GM19467 (cell line): ENCODE results near the gene GNB1L.
"Not testable (repeated sequence)": the region's sequence is repeated elsewhere in the genome, so short reads cannot be mapped to it uniquely, and the experiment has no call there.

Experiments used
- ATAC-seq: cut with Tn5 transposase; IDR thresholded peaks from one replicate; pipeline ENCODE4 v1.9.1; 2021; ENCODE audit warnings: mild to moderate bottlenecking, moderate library complexity; ENCODE audit not compliant: unreplicated experiment

GNB1L gene

DNA sequence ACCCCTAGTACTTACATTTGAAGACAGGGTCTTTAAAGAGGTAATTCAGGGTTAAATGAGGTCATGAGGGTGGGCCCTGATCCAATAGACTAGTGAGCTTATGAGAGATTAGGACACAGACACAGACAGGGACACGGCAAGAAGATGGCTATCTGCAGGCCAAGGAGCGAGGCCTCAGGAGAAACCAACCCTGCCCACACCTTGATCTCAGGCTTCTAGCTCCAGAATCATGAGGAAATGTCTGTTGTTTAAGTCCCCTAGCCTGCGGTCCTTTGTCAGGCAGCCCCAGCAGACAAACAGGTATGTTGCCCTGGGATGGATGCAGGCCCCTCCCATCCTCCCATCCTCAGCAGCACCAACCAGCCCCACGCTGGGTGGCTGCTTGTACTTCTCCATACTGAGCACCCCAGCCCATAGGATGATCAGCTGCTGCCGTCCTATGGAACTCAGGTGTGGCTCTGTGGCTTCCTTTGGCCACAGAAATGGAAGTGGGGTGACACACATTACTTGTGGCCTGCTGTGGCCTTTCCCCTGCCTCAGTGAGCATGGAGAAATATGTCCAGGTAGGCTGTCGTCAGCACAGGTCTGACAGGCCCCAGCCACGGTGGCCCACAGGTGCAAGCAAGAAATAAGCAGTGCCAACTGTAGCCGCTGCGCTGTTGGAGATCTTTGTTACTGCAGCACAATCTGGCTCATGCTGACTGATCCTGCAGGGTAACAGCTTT lies 7.9 kb downstream of the GNB1L start:
- ATAC-seq, result no peak

GRCh38 chr22:19845054-19845722 lies 9.5 kb downstream of the GNB1L start:
- ATAC-seq, result no peak

DNA sequence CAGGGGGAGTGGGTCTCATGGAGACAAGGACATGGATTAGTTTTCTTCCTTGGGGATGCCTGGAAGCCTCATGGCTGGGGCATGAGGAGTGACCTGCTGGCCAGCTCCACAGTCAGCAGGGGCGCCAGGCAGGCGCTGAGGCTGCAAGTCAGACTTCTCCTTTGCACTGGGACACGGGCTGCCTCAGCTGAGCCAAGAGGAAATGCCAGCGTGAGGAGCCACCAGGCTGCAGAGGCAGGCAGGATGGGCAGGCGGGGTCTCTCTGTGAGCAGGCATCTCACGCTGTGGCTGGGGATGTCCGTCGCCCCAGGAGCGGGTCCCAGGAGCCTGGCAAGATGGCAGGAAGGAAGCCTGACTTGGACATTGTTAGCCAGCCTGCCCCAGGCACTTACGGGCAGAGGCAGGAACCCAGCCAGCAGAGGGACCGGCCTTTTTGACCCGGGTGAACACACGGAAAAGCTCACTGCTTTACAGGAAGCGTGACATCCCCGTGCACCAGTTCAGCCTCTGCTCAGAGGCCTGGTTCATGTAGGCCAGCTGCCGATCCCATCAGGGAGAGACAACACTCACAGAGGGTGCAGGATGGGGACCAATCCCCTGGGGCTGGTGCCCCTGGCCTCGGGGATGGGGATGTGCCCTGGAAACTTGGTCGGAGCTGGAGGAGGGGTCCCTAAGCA lies 10.2 kb downstream of the GNB1L start:
- no peak for ATAC-seq

DNA sequence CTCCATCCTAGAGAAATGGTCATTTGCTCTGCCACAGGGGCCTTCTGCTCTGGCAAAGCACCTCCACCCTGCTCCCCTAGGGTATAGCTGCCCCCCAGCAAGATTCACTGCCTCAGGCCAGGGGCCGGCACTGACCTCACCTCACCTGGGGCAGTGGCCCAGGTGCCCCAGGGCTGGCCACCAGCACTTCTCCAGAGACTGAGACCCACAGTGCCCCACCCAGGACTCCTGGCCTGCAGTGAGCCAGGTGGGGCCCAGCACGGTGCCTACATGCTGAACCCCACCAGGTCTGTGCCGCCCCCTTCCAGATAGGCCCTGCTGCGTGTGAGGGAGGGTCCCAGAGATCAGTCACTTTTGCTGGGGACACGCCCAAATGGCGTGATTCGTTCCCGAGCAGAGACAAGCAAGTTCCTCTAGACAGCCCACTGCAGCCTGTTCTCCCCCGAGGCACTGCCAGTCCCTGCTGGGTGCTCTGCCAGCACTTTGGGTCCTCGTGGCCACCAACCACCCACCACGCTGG lies 10.8 kb downstream of the GNB1L start:
- no peak for ATAC-seq

DNA sequence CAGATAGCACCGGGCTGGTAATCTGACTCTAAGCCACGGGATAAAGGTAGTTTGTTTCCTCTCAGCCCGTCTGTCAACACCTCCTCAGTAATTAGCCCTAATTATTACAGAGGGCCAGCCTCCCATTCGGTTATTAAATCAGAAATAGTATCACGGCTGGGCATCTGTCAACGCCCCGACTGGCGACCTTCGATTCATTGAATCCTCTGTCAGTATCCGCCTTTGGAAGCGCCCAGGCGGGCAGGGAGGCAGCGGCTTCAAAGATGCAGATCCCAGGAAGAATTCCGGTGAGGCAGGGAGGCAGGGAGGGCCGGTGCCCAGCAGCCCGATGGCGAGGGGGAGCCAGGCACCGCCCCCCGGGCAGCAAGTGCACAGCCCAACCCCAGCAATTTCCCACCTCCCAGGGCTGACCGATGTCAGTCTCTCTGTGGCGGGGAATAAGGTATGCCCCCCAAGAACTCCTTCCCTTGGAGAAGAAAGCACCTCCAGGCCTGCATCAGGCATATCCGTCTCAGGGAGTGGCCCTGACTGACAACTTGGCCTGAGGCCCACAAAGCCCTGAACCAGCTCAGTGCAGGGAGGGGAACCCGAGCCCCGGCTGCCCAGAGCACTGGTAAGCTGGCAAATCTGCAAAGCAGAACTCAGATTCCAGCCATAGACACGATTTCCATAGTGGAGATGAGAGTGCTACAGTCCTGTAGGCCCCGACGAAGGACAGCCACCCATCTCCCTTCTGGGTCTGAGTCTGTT lies 11.4 kb downstream of the GNB1L start:
- no peak for ATAC-seq

GRCh38 chr22:19842393-19843106 lies 12.1 kb downstream of the GNB1L start:
- ATAC-seq, result no peak

DNA sequence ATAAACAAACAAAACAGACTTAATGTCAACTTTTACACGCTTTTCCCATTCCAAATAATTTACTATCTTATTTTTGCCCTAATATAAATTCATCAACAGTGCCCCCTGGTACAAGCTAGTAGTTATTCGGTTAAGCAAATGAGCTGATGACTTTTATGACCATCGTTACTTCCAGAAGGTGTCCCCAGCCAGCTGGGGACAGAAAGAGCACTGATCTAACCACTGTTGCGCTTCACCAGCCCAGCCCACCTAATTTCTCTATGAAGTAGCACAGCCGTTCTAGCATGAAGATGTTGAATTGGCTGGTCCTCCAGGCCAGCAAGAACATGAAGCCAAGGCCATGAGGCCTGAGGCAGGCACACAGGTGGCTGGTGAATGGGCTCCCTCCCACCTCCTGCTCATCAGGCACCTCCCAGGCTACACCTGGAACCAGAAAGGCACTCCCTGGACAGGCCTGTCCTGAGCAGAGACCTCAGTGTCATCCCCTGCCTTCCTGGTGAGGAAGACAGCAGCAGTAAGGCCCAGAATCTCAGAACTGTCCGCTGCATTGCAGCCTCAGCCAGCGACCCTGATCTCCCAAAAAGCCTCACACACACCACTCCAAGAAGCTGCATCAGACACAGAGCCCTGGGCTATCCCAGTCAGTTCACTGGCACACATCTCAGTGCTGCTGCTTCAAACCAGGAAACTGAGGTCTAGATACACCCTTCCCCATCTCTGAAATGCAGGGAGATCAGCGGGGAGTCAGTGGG lies 12.9 kb downstream of the GNB1L start:
- no peak for ATAC-seq

DNA sequence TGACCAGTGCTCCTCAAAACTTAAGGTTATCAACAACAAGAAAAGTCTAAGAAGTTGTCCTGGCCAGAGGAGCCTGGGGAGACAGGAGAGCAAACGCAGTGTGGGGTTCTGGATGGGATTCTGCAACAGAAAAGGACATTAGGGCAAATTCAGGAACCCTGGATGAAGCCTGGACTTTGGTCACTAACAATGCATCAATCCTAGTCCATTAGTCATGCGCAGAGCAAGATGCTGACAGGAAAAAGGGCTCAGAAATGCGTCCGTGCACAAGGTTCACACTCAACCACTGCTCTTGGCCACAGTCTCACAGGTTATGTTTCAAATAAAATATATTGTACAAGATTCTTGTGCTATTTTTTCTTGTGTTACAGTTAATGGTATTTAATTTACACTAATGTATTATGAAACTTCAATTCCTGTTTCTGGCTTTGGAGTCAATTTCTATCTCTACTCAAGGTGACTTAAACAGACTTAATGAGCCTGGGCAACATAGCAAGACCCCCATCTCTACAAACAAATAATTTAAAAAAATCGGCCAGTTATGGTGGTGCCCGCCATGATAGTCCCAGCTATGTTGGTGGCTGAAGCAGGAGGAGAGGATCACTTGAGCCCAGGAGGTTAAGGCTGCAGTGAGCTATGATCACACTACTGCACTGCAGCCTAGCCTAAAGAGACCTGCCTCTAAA lies 13.6 kb downstream of the GNB1L start:
- no peak for ATAC-seq

DNA sequence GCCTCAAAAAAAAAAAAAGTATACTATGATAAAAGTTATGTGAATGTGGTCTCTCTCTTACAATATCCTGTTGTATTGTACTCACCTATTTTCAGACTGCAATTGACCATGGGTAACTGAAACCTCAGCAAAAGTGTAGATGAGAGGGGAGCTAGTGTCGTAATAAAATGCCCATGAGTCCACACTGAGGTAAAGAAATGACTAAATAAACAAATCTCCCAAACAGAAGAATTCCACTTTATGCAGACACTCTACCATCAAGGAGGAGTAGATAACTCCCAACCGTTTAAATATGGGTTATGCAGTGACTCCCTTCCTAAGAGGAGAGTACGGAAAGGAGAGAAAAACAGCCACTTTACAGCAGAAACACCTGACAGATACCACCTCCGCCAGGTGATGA lies 14.6 kb downstream of the GNB1L start:
- no peak for ATAC-seq

DNA sequence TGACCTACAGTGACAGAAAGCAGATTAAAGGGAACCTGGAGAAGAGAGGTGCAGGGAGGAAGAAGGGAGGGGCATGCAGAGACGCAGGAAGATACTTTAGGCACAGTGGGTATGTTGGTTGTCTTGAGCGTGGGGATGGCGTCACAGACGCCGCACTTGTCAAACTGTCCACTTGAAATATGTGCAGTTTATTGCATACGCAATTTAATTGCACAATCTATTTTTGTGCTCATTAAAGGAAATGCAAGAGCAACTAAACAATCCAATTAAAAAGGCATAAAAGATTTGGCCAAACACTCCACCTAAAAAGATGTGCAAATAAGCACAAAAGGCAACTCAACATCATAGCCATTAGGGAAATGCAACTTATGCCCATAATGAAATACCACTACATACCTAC lies 16.8 kb downstream of the GNB1L start:
- ATAC-seq, result no peak

- ATAC-seq, result no peak
These were observed 18.2 kb downstream of the GNB1L start for GRCh38 chr22:19836512-19836911.

- ATAC-seq, result no peak
These were observed 20.1 kb downstream of the GNB1L start for GRCh38 chr22:19834599-19834998.

DNA sequence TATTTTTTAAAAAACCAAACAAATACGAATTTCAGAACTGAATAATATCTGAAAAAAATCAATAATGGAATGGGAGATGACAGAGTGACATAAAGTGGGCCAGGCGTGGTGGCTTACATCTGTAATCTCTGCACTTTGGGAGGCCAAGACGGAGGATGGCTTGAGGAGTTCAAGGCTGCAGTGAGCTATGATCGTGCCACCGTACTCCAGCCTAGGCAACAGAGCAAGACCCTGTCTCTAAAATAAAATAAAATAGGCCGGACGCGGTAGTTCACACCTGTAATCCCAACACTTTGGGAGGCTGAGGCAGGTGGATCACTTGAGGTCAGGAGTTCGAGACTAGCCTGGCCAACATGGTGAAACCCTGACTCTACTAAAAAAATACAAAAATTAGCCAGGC lies 21.3 kb downstream of the GNB1L start:
- ATAC-seq, result not testable (repeated sequence)

GRCh38 chr22:19832476-19833108 lies 22.1 kb downstream of the GNB1L start:
- ATAC-seq, result no peak

DNA sequence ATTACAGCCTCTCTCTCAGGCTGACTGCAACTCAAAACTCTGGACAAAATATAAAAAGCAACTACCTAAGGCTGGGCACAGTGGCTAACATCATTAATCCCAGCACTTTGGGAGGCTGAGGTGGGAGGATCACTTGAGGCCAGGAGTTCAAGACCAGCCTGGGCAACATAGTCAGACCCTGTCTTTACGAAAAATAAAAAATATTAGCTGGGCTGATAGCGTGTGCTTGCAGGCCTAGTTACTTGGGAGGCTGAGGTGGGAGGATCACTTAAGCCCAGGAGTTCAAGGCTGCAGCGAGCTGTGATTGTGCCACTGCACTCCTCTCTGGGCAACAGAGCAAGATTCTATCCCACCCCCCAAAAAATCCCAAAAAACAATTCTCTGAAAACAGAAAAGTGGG lies 22.7 kb downstream of the GNB1L start:
- not testable (repeated sequence) for ATAC-seq

GRCh38 chr22:19831016-19831415 lies 23.7 kb downstream of the GNB1L start:
- no peak for ATAC-seq

- ATAC-seq, result no peak
These were observed 26.7 kb downstream of the GNB1L start for GRCh38 chr22:19828035-19828401.

- no peak for ATAC-seq
These were observed 27.2 kb downstream of the GNB1L start for GRCh38 chr22:19827341-19828034.
